Measurements from ENCODE around the gene CARMIL1.
"Not testable (repeated sequence)": the region's sequence is repeated elsewhere in the genome, so short reads cannot be mapped to it uniquely, and the experiment has no call there.

CARMIL1 gene

DNA sequence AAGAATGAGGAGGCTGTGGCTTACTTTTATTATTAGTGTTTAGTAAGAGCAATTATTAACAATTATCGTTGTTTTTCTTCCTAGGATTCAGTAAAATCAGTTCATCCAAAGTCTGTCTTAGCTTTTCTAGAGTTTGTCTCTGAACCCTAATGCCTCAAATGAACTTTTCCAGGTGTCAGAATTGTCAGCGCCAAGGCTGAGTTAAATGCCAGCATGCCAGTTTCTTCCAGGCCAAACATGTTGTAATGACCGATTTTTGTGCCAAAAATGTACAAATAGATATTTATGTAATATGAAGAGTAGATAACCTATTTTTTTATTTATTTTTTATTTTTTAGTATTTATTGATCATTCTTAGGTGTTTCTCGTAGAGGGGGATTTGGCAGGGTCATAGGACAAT is 306.1 kb downstream of the CARMIL1 start:
- no peak for DNase-seq

- not testable (repeated sequence) for DNase-seq
Observed at GRCh38 chr6:25586119-25586518, 306.9 kb downstream of the CARMIL1 start.

GRCh38 chr6:25586927-25587326 is 307.8 kb downstream of the CARMIL1 start:
- no peak for DNase-seq

DNA sequence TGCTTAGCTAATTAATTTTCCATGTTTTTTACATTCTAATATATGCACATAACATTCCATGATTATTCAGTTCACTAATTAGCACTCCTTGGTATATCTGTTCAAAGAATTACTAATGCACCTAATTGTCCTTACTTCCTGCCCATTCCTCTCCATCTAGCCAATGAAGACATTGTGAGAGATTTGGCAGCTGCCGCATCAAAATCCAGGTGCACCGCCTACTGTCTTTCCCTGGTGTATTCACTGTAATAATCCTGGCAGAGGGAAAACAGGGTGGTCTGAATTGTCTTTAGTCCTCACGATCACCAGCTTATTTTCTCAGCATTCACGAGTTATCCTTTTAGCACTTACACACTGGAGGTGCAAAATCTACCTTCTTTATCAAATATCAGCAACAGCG is 311.8 kb downstream of the CARMIL1 start:
- no peak for DNase-seq

DNA sequence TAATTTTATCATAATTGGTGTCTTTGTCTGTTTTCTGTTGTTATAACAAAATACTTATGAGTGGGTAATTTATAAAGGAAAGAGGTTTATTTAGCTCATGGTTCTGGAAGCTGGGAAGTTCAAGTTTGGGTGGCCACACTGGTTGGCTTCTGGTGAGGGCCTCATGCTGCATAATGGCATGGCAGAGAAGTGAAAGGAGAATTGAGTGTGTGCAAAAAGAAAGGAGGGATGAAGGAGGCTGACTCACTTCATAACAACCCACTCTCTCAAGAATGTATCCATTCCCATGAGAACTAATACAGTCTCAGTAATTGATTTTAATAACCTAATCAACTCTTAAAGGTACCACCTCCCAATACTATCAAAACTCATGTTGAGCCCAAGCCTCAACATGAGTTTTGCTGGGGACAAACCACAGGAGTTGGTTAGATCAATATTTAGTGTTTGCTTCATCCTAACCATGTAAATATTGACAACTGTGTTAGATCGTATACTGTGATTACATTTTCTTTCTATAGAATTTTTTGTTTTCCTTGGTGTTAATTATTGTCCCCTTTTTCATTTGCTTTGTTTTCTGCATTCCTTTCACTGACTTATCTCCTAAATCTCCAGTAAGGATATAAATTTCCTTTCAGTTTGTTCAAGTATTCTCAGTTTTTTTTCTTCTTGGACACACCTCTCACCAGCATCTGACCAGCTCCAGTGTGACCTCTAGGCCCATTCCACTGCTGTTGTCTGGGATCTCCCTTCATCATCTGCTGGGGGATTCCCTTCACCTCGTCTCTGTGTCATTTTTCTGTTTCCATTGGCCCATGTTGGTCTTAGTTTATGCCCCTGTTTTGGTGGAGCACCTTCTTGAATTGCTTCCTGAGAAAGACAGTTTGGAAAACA is 318.0 kb downstream of the CARMIL1 start:
- DNase-seq = no peak

GRCh38 chr6:25599516-25600085 is 320.4 kb downstream of the CARMIL1 start:
- no peak for DNase-seq

GRCh38 chr6:25601800-25602673 is 322.9 kb downstream of the CARMIL1 start:
- DNase-seq = no peak

GRCh38 chr6:25602674-25602982 is 323.5 kb downstream of the CARMIL1 start:
- DNase-seq = no peak

- no peak for DNase-seq
Observed at GRCh38 chr6:25603251-25603650, 324.1 kb downstream of the CARMIL1 start.

GRCh38 chr6:25606151-25606550 is 327.0 kb downstream of the CARMIL1 start:
- no peak for DNase-seq

GRCh38 chr6:25608558-25609174 is 329.5 kb downstream of the CARMIL1 start:
- DNase-seq = no peak

GRCh38 chr6:25612666-25613065 is 333.5 kb downstream of the CARMIL1 start:
- no peak for DNase-seq

DNA sequence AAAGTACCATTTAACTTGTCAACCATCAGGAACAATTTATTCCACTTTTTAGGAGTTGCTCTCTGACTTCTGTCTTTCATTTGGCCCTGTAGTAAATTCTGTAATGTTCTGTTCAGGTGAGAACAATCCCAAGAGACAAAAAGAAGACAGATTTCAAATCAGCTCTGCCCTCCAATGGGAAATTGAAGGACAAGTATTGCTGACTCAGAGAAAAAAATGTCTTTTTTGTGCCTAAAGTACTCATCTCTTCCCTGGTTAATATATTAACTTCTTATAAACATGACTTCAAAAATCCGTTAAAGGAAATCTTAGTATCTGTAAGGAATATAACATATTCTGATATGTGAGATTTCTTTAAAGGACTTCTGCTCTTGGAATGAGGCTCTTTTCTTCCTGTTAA is 334.2 kb downstream of the CARMIL1 start:
- no peak for DNase-seq

GRCh38 chr6:25614052-25614451 is 334.9 kb downstream of the CARMIL1 start:
- DNase-seq = no peak

DNA sequence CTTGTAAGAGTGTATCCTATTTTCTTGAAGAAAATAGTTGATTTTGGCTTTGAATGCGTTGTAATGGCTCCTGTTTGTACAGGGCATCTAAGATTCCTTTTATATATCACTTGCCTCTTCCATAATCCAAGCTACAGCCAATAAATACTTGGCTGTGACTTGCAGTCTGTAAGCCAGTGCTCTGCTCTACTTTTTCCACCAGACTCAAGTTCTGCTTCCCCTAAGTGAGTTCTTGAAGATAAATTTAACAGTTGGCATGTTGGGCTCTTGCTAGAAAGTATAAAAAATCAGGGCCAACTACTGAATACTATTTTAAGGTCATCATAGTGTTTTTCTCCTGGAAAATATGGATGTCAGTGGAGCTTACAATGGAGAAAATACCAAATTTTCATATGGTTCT is 336.3 kb downstream of the CARMIL1 start:
- DNase-seq = no peak

DNA sequence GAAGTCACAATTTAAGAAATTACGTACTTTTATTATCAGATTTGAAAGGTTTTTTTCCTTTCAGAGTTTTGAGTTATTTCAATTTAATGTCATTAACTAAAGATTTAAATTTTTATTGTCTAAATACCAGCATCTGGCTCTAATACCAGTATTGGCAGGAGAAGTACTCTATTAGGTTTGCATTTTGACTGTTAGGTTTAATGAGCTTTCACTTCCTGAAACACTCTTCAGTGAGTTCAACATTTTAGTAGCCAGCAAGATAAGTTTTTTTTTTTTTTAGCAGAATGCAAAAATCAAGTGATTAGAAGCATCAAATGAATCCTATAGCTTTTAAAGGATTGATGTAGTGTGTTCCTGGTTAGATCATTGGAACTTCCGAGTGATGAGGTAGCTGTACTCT is 338.8 kb downstream of the CARMIL1 start:
- DNase-seq = no peak

DNA sequence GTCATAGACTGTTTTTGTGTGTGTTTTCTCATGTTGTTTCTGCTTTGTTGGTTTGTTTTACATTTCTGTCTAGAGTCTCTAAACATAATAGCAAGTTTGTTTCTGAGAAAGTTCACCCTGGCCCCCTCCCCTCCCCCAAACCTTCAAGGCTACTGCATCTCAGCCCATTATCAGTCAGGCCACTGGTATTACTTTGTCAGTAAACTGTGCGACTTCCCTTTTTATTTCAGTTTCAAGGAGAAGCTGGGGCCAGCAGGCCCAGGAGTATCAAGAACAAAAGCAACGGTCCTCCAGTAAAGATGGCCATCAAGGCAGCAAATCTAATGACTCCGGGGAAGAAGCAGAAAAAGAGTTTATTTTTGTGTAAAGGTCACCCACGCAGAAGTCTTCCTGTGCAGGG is 340.0 kb downstream of the CARMIL1 start:
- no peak for DNase-seq

DNA sequence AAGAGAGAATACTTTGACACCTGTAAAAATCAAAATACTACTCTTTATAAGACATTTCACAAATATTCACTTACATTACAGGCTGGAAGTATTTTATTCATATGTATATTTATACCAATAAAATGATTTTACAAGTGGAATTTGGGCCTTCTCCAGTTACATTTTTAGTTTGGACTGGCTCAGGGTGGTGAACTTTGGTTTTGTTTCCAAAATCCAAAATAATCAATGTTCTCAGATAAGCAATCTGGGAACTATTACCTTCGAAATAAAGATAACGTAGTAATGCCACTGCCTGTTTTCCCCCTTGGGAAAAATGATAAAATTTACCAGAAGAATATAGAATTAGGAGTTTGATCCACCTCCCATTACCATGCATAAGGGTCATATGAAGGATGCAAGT is 341.2 kb downstream of the CARMIL1 start:
- no peak for DNase-seq

DNA sequence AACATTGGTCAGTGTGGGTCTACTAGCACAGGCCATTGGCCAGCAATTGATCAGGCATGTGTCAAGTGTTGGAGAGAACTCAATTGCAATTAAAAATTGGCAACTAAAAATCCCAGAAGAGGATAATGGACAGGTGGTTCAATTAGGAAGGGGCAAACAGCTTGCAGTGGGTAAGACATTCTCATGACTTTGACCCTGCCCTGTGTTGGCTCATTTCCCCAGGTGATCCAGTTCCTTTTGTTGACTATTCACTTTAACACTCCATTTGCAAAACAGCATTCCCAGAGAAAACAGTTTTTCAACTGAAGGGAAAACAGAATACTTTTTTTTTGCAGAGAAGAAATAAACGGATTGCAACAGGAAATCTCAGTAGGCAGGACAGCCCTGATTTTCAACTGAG is 343.9 kb downstream of the CARMIL1 start:
- no peak for DNase-seq

DNA sequence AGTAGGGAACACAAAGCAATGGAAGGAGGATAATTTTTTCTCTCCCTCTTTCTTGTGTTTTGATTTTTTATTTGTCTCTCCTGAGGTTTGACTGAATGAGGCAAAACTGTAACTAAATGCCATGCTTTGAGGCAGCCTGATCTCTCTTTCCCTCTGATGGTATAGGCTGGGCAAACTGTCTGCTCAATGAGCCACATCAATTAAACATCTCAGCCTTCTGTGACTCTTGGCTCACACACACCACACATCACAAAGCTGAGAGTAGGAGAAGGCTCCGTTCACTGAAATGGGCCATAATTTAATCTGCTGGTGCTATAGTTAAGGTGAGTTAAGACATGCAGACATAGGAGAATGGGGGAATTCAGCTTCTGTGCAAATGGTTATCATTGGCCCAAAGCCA is 344.7 kb downstream of the CARMIL1 start:
- DNase-seq = no peak

- DNase-seq = no peak
Observed at GRCh38 chr6:25627001-25627400, 347.8 kb downstream of the CARMIL1 start.

DNA sequence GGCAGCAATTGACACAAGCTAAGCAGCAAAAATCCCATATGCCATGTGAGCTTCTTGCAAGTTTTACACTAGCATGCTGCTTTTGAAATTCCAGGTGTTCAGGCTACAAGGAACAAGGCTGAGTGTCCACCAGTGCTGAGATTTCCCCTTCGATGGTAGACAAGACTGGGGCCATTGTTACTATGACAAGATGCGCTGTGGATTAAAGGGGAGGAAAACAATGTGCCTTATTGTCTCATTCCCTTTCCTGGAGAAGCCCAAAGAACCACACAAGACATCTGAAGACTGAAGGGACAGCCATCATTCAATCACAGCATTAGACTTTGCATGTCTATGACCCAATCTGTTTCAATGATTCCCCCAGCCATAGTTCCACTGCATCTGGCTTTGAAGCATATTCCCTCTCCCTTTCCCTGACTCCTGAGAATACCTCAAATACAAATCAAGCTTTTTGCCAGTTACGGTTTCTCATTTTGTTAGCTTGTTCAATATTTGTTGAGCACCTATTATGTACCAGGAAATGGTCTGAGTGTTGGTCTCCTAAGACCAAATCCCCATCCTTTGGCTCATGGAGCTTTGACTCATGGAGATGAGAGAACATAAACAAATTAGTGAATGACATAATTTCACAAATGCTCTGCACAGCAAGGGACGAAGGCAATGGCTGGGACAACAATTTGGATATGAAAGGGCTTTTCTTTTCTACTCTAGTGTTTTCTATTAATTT is 349.5 kb downstream of the CARMIL1 start:
- no peak for DNase-seq

DNA sequence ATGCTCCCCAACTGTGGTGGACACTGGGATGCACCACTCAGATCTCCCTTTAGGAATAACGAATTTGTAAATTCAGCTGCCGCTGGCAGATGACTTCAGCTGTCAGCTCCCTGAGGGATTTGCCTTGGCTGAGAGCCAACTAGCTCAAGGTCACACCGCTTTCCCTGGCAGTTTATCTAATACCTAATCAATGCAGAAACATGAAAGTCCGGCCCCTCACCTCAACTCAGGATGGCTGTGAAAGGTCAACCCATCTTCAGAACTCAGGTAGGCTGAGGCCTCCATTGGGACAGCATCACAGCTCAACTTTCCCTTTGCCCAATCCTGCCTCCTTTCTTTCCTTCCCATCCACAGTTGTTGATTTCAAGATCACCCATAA is 350.0 kb downstream of the CARMIL1 start:
- DNase-seq = no peak

All from activated CD4-positive, alpha-beta T cell treated with anti-CD3 and anti-CD28 coated beads, Interleukin-2, amount 50 U/mL, for 48 hours (primary cell).